ENCODE results near the gene TRPM4.
A peak's percentile ranks its signal among the peaks of the same experiment; 100 is the strongest.
"Not testable (repeated sequence)": the region's sequence is repeated elsewhere in the genome, so short reads cannot be mapped to it uniquely, and the experiment has no call there.

Gene TRPM4

GRCh38 chr19:49151267-49152118, 6.1 kb upstream of the TRPM4 start:
- peak; percentile 49 for DNase-seq (ENCODE audit: low read depth)

GRCh38 chr19:49152119-49152550, 5.5 kb upstream of the TRPM4 start:
- no peak for DNase-seq (ENCODE audit: low read depth)

GRCh38 chr19:49153167-49153809, 4.3 kb upstream of the TRPM4 start:
- no peak for DNase-seq (ENCODE audit: low read depth)

- DNase-seq (ENCODE audit: low read depth): no peak
These were observed 3.3 kb upstream of the TRPM4 start for GRCh38 chr19:49154279-49154678.

- DNase-seq (ENCODE audit: low read depth): no peak
These were observed 2.4 kb upstream of the TRPM4 start, which contains the start of gene HRC for GRCh38 chr19:49155005-49155819. Gene HRC, minus strand, starts transcription at chr19:49155396. Its CDS starts 159 bp downstream, at chr19:49155237.

- DNase-seq (ENCODE audit: low read depth): no peak
These were observed 1.7 kb upstream of the TRPM4 start for GRCh38 chr19:49155820-49156346.

GRCh38 chr19:49160450-49161189, 3.0 kb downstream of the TRPM4 start:
- no peak for DNase-seq (ENCODE audit: low read depth)

GRCh38 chr19:49161987-49162386, 4.4 kb downstream of the TRPM4 start:
- DNase-seq (ENCODE audit: low read depth): peak; percentile 48

- DNase-seq (ENCODE audit: low read depth): no peak
These were observed 7.6 kb downstream of the TRPM4 start for GRCh38 chr19:49165111-49165750.

GRCh38 chr19:49165865-49166301, 8.3 kb downstream of the TRPM4 start:
- no peak for DNase-seq (ENCODE audit: low read depth)

GRCh38 chr19:49167857-49168409, 10.3 kb downstream of the TRPM4 start:
- no peak for DNase-seq (ENCODE audit: low read depth)

- DNase-seq (ENCODE audit: low read depth): no peak
These were observed 10.8 kb downstream of the TRPM4 start for GRCh38 chr19:49168421-49168820.

- no peak for DNase-seq (ENCODE audit: low read depth)
These were observed 15.6 kb downstream of the TRPM4 start for GRCh38 chr19:49173198-49173597.

- no peak for DNase-seq (ENCODE audit: low read depth)
These were observed 23.1 kb downstream of the TRPM4 start for GRCh38 chr19:49180659-49181058.

- not testable (repeated sequence) for DNase-seq (ENCODE audit: low read depth)
These were observed 24.6 kb downstream of the TRPM4 start for GRCh38 chr19:49182010-49182847.

GRCh38 chr19:49182848-49183375, 25.3 kb downstream of the TRPM4 start:
- DNase-seq (ENCODE audit: low read depth): no peak

- no peak for DNase-seq (ENCODE audit: low read depth)
These were observed 28.5 kb downstream of the TRPM4 start for GRCh38 chr19:49186108-49186507.

GRCh38 chr19:49188626-49189200, 31.1 kb downstream of the TRPM4 start:
- DNase-seq (ENCODE audit: low read depth): no peak

- DNase-seq (ENCODE audit: low read depth): no peak
These were observed 31.7 kb downstream of the TRPM4 start for GRCh38 chr19:49189259-49189658.
